K562 (cell line): Measurements from ENCODE around the gene ACLY. TPM values are rescaled to one million over a fixed set of nuclear protein-coding genes. Genes with fewer than 3 reads are reported as not detected.
A peak's percentile ranks its signal among the peaks of the same experiment; 100 is the strongest.

Experiments used
- CBFA2T3 ChIP-seq: fragments of 450-650 bp; IDR thresholded peaks from 2 replicates; pipeline ENCODE4 v1.6.1; 2017
- DPF2 ChIP-seq: fragments of 450-650 bp; IDR thresholded peaks from 2 replicates; pipeline ENCODE4 v1.6.1; 2016
- FOXJ3 ChIP-seq: sonication (generic); formaldehyde crosslinking; IDR thresholded peaks from 2 replicates; pipeline ENCODE4 v1.4.0; 2020; ENCODE audit warnings: mild to moderate bottlenecking, missing genetic modification reagents
- FOXP1 ChIP-seq: sonication (generic); formaldehyde crosslinking; IDR thresholded peaks from 2 replicates; pipeline ENCODE4 v1.8.0; 2022; ENCODE audit warnings: mild to moderate bottlenecking, missing genetic modification reagents
- GTF2B ChIP-seq: IDR thresholded peaks from 2 replicates; pipeline ENCODE4 v1.6.1; 2011; ENCODE audit not compliant: insufficient read length; ENCODE audit errors: extremely low read depth
- JUND ChIP-seq, 2 experiments: IDR thresholded peaks; 2 replicates in 1 of 2; 3 replicates in 1 of 2; pipeline ENCODE4 v1.6.1; 2011; ENCODE audit warnings: borderline replicate concordance in 2 of 2, low read depth in 2 of 2, low read length in 2 of 2, improper control_type of control experiment in 1 of 2, missing biosample characterization in 1 of 2, missing genetic modification characterization in 1 of 2, missing genetic modification reagents in 1 of 2
- MAFF ChIP-seq: IDR thresholded peaks from 2 replicates; pipeline ENCODE4 v1.6.1; 2012; ENCODE audit warnings: low read length, improper control_type of control experiment
- MCM2 ChIP-seq: fragments of 450-650 bp; IDR thresholded peaks from 2 replicates; pipeline ENCODE4 v1.6.1; 2017; ENCODE audit warnings: low read depth, mild to moderate bottlenecking
- MCM7 ChIP-seq, 2 experiments: fragments of 450-650 bp; IDR thresholded peaks; 2 replicates each; pipeline ENCODE4 v1.6.1; 2016 to 2018
- NCOA2 ChIP-seq, 2 experiments: fragments of 450-650 bp; IDR thresholded peaks; 2 replicates each; pipeline ENCODE4 v1.6.1; 2018; ENCODE audit warnings: mild to moderate bottlenecking in 2 of 2, moderate library complexity in 1 of 2; ENCODE audit not compliant: partially characterized antibody in 2 of 2
- NR1H2 ChIP-seq: sonication (generic); formaldehyde crosslinking; IDR thresholded peaks from 2 replicates; pipeline ENCODE4 v1.4.0; 2020; ENCODE audit warnings: mild to moderate bottlenecking, missing genetic modification reagents
- RBM22 ChIP-seq: fragments of 200-400 bp; formaldehyde crosslinking; IDR thresholded peaks from 2 replicates; pipeline ENCODE4 v1.6.1; 2018; ENCODE audit warnings: low read length, low read depth; ENCODE audit not compliant: poor library complexity, severe bottlenecking
- SRSF1 ChIP-seq: fragments of 200-400 bp; formaldehyde crosslinking; IDR thresholded peaks from 2 replicates; pipeline ENCODE4 v1.6.1; 2017; ENCODE audit warnings: mild to moderate bottlenecking, low read depth, low read length, moderate library complexity
- STAG1 ChIP-seq: sonication (generic); formaldehyde crosslinking; IDR thresholded peaks from 2 replicates; pipeline ENCODE4 v1.5.0; 2020; ENCODE audit warnings: missing genetic modification reagents, borderline replicate concordance
- TEAD4 ChIP-seq, 2 experiments: sonication (generic) in 1 of 2; formaldehyde crosslinking in 1 of 2; IDR thresholded peaks; 2 replicates each; pipeline versions ENCODE4 v1.6.1 to v1.8.0; 2012 to 2022; ENCODE audit warnings: borderline replicate concordance in 1 of 2, inconsistent platforms in 1 of 2, low read length in 1 of 2, mild to moderate bottlenecking in 1 of 2, missing genetic modification reagents in 1 of 2
- ZBTB9 ChIP-seq: fragments of 450-650 bp; formaldehyde crosslinking; IDR thresholded peaks from 2 replicates; pipeline ENCODE4 v1.4.0; 2020; ENCODE audit warnings: mild to moderate bottlenecking, moderate library complexity
- ZC3H8 ChIP-seq: fragments of 450-650 bp; IDR thresholded peaks from 2 replicates; pipeline ENCODE4 v1.6.1; 2017
- ZEB2 ChIP-seq: fragments of 450-650 bp; IDR thresholded peaks from 2 replicates; pipeline ENCODE4 v1.6.1; 2016
- ZNF124 ChIP-seq: sonication (generic); formaldehyde crosslinking; IDR thresholded peaks from 2 replicates; pipeline ENCODE4 v1.8.1; 2022; ENCODE audit warnings: missing genetic modification reagents
- ZNF592 ChIP-seq: fragments of 450-650 bp; IDR thresholded peaks from 2 replicates; pipeline ENCODE4 v1.6.1; 2017; ENCODE audit warnings: antibody characterized with exemption, mild to moderate bottlenecking
- ZNF644 ChIP-seq: fragments of 200-800 bp; sonication (Bioruptor generic); IDR thresholded peaks from 2 replicates; pipeline ENCODE4 v1.6.1; 2016; ENCODE audit warnings: low read depth, missing genetic modification characterization, missing compliant biosample characterization
- ZSCAN32 ChIP-seq: fragments of 450-650 bp; formaldehyde crosslinking; IDR thresholded peaks from 2 replicates; pipeline ENCODE4 v1.4.0; 2020; ENCODE audit warnings: mild to moderate bottlenecking, moderate library complexity
- polyA plus RNA-seq, 8 experiments: library from polyadenylated mRNA; depleted of rRNA in 4 of 8; stranded (reverse) in 5 of 8; unstranded in 3 of 8; fragments of >200 nt; fragmentation: Nextera tagmentation in 2 of 8; fragmentation: Illumina TruSeq in 1 of 8; extraction: Ambion mirVana in 2 of 8; extraction: Trizol in 1 of 8; gene quantifications; 2 replicates each; pipeline versions ENCODE4 v1.2.1 to v1.2.3, GENCODE V29; 2011 to 2014; ENCODE audit warnings: inconsistent platforms in 1 of 8, missing spikeins in 1 of 8
- total RNA-seq, 7 experiments: library from RNA; depleted of rRNA in 6 of 7; stranded (reverse); fragments of >200 nt in 6 of 7; fragmentation: Illumina TruSeq in 2 of 7; extraction: Trizol in 2 of 7; gene quantifications; 2 replicates each; pipeline versions ENCODE4 v1.2.1 to v1.2.3, GENCODE V29; 2011 to 2021; ENCODE audit warnings: low replicate concordance in 1 of 7

Gene ACLY
- total and polyA plus RNA-seq, 9 of the 15 experiments (the other 6 are each of a cell fraction or from before 2014, with no cell fraction given): 42.9 to 280 (median 125) TPM

- TF ChIP-seq TEAD4 (IDR thresholded peaks at IDR 0.05; ENCODE audit: low read length) (peak; percentile 81), TEAD4 (CRISPR knock-in tag; IDR thresholded peaks at IDR 0.05; ENCODE audit: borderline replicate concordance) (no peak), NR1H2 (CRISPR knock-in tag) (no peak), JUND (IDR thresholded peaks at IDR 0.05; ENCODE audit: borderline replicate concordance, low read depth, low read length) (no peak), JUND (tag; IDR thresholded peaks at IDR 0.05; ENCODE audit: borderline replicate concordance, low read depth, low read length) (no peak), ZEB2 (peak; percentile 27; the same call in 1 of the 2 replicates), ZNF124 (CRISPR knock-in tag) (no peak), NCOA2 (IDR thresholded peaks at IDR 0.05; ENCODE audit: partially characterized antibody in 2 of 2) (no peak), SRSF1 (no peak), FOXJ3 (CRISPR knock-in tag) (no peak), ZSCAN32 (CRISPR knock-in tag) (0 out of 2 replicates have a peak, but pooled peaks have one; percentile 22), CBFA2T3 (peak; percentile 94), ZC3H8 (no peak), MCM7 (IDR thresholded peaks at IDR 0.05) (no peak), MCM2 (no peak), ZBTB9 (CRISPR knock-in tag) (0 out of 2 replicates have a peak, but pooled peaks have one; percentile 21), STAG1 (CRISPR knock-in tag) (no peak), MAFF (no peak), GTF2B (no peak), FOXP1 (CRISPR knock-in tag) (no peak), ZNF592 (peak; percentile 75), DPF2 (0 out of 2 replicates have a peak, but pooled peaks have one; percentile 28), ZNF644 (tag) (no peak), RBM22 (no peak)
Measured at GRCh38 chr17:41937970-41938954, 19.5 kb upstream of the ACLY start (continued).
